HFFc6 (cell line): Measurements from ENCODE around the gene ACTRT2. TPM values are rescaled to one million over a fixed set of nuclear protein-coding genes. Genes with fewer than 3 reads are reported as not detected.

Experiments used
- DNase-seq: peaks from one replicate; pipeline ENCODE4 v3.0.0-alpha.2; 2018
- H3K27ac Mint-ChIP-seq: 2 replicates; pipeline ENCODE4 v1.8.0; 2020; ENCODE audit warnings: mild to moderate bottlenecking, mixed read lengths
- H3K27me3 Mint-ChIP-seq: 2 replicates; pipeline ENCODE4 v1.8.0; 2021; ENCODE audit warnings: mild to moderate bottlenecking, moderate library complexity, mixed read lengths; ENCODE audit not compliant: insufficient read depth
- H3K36me3 Mint-ChIP-seq: 2 replicates; pipeline ENCODE4 v1.8.0; 2021; ENCODE audit warnings: low read depth, mixed read lengths
- H3K4me1 Mint-ChIP-seq: 2 replicates; pipeline ENCODE4 v1.8.0; 2020; ENCODE audit warnings: low read depth, mixed read lengths
- H3K4me3 Mint-ChIP-seq: 2 replicates; pipeline ENCODE4 v1.8.0; 2020; ENCODE audit warnings: mild to moderate bottlenecking, moderate library complexity, mixed read lengths
- H3K9me3 Mint-ChIP-seq: 2 replicates; pipeline ENCODE4 v1.8.0; 2020; ENCODE audit warnings: mild to moderate bottlenecking, mixed read lengths
- CTCF ChIP-seq: fragments of 200-600 bp; sonication (generic); IDR thresholded peaks from 2 replicates; pipeline ENCODE4 v1.5.0; 2021; ENCODE audit warnings: antibody characterized with exemption, mild to moderate bottlenecking
- total RNA-seq, 6 experiments: library from RNA; stranded (reverse); fragmentation: NEBNext Ultra II Directional; extraction: Animal tissue kit (Norgen Biotek cat#: 25700); gene quantifications; 2 replicates in 1 of 6; 3 replicates in 5 of 6; pipeline ENCODE4 v1.2.3, GENCODE V29; 2021

Gene ACTRT2
- total RNA-seq, 6 experiments from 2014 or later: not detected

GRCh38 chr1:2982615-2983318 lies 38.5 kb upstream of the ACTRT2 start:
- H3K4me1 Mint-ChIP-seq: no peaks in the 10 kb centered on the region
- DNase-seq: no peak
- H3K9me3 Mint-ChIP-seq: peaks cover 28% of the 10 kb centered on the region
- peaks cover 4% of the 10 kb centered on the region for H3K27me3 Mint-ChIP-seq
- no peak overlapping the region for H3K4me3 Mint-ChIP-seq
- TF ChIP-seq CTCF: no peak
- H3K36me3 Mint-ChIP-seq: peaks cover 12% of the 10 kb centered on the region
- H3K27ac Mint-ChIP-seq: no peak overlapping the region

- DNase-seq: no peak
- H3K27ac Mint-ChIP-seq: no peak overlapping the region
- H3K4me3 Mint-ChIP-seq: no peak overlapping the region
- H3K9me3 Mint-ChIP-seq: peaks cover 28% of the 10 kb centered on the region
- H3K4me1 Mint-ChIP-seq: no peaks in the 10 kb centered on the region
- H3K27me3 Mint-ChIP-seq: peaks cover 4% of the 10 kb centered on the region
- peaks cover 12% of the 10 kb centered on the region for H3K36me3 Mint-ChIP-seq
- TF ChIP-seq CTCF: no peak
Observed at GRCh38 chr1:2983319-2983705, 38.0 kb upstream of the ACTRT2 start.

- H3K27me3 Mint-ChIP-seq: peaks cover 4% of the 10 kb centered on the region
- no peak for DNase-seq
- H3K9me3 Mint-ChIP-seq: peaks cover 29% of the 10 kb centered on the region
- H3K27ac Mint-ChIP-seq: no peak overlapping the region
- no peak overlapping the region for H3K4me3 Mint-ChIP-seq
- H3K36me3 Mint-ChIP-seq: peaks cover 12% of the 10 kb centered on the region
- no peaks in the 10 kb centered on the region for H3K4me1 Mint-ChIP-seq
- TF ChIP-seq CTCF: no peak
Observed at GRCh38 chr1:2983706-2984398, 37.4 kb upstream of the ACTRT2 start.

GRCh38 chr1:2984399-2985061 lies 36.7 kb upstream of the ACTRT2 start:
- Mint-ChIP-seq H3K27ac (no peak overlapping the region), H3K27me3 (peaks cover 6% of the 10 kb centered on the region), H3K36me3 (peaks cover 12% of the 10 kb centered on the region), H3K4me1 (no peaks in the 10 kb centered on the region), H3K4me3 (no peak overlapping the region), H3K9me3 (peaks cover 35% of the 10 kb centered on the region)
- no peak for TF ChIP-seq CTCF
- no peak for DNase-seq

- Mint-ChIP-seq H3K27me3 (peaks cover 6% of the 10 kb centered on the region), H3K4me3 (no peak overlapping the region), H3K9me3 (peaks cover 36% of the 10 kb centered on the region), H3K27ac (no peak overlapping the region), H3K36me3 (peaks cover 12% of the 10 kb centered on the region), H3K4me1 (no peaks in the 10 kb centered on the region)
- DNase-seq: no peak
- no peak for TF ChIP-seq CTCF
Observed at GRCh38 chr1:2985067-2985561, 36.2 kb upstream of the ACTRT2 start.
